ENCODE measurements around the gene SEMG2.

GRCh38 chr20:45189067-45189609 is 32.0 kb upstream of the SEMG2 start:
- TF ChIP-seq POLR2A (IDR thresholded peaks at IDR 0.05): no peak
- TF ChIP-seq CTCF (IDR thresholded peaks at IDR 0.05): no peak
